K562 (cell line): ENCODE results near the gene RRAD.

Source experiments
- CEBPB ChIP-seq: fragments of 450-650 bp; IDR thresholded peaks from 2 replicates; pipeline ENCODE4 v1.6.1; 2016; ENCODE audit warnings: missing genetic modification characterization, missing compliant biosample characterization
- EHMT2 ChIP-seq: fragments of 450-650 bp; IDR thresholded peaks from 2 replicates; pipeline ENCODE4 v1.6.1; 2018; ENCODE audit warnings: antibody characterized with exemption
- FOXP4 ChIP-seq: sonication (generic); formaldehyde crosslinking; IDR thresholded peaks from 2 replicates; pipeline ENCODE4 v1.8.0; 2022; ENCODE audit warnings: mild to moderate bottlenecking, missing genetic modification reagents, borderline replicate concordance
- POLR2AphosphoS5 ChIP-seq: IDR thresholded peaks from 2 replicates; pipeline ENCODE4 v1.6.1; 2011; ENCODE audit warnings: mild to moderate bottlenecking, low read depth, low read length, moderate library complexity; ENCODE audit not compliant: control insufficient read depth, insufficient read depth
- RB1 ChIP-seq: fragments of 450-650 bp; IDR thresholded peaks from 2 replicates; pipeline ENCODE4 v1.6.1; 2017; ENCODE audit warnings: low read depth, mild to moderate bottlenecking
- SRF ChIP-seq, 2 experiments: fragments of 250-450, 450-650 bp in 1 of 2; sonication (Bioruptor Pico) in 1 of 2; sonication (generic) in 1 of 2; formaldehyde crosslinking; IDR thresholded peaks; 2 replicates each; pipeline versions ENCODE4 v1.5.0 to v1.5.1; 2020 to 2022; ENCODE audit warnings: mild to moderate bottlenecking in 1 of 2, missing genetic modification reagents in 1 of 2
- TF ChIP-seq, protein P1 (sequence below), 2 experiments: fragments of 450-650 bp in 1 of 2; sonication (generic) in 1 of 2; formaldehyde crosslinking in 1 of 2; IDR thresholded peaks in 1 of 2; conservative IDR thresholded peaks in 1 of 2; 2 replicates each; pipeline versions ENCODE4 v1.6.1 to v1.8.1; 2016 to 2023; ENCODE audit warnings: mild to moderate bottlenecking in 2 of 2, moderate library complexity in 2 of 2, inconsistent platforms in 1 of 2, missing genetic modification reagents in 1 of 2

GRCh38 chr16:66949472-66949871 lies 24.1 kb upstream of the RRAD start:
- TF ChIP-seq FOXP4 (no peak), EHMT2 (no peak), POLR2AphosphoS5 (no peak), CEBPB (tag) (no peak), SRF (CRISPR knock-in tag; IDR thresholded peaks at IDR 0.05) (no peak), RB1 (no peak)
- TF ChIP-seq, protein P1, sequence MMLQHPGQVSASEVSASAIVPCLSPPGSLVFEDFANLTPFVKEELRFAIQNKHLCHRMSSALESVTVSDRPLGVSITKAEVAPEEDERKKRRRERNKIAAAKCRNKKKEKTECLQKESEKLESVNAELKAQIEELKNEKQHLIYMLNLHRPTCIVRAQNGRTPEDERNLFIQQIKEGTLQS (IDR thresholded peaks at IDR 0.05): no peak
- TF ChIP-seq, protein P1 (CRISPR knock-in tag; conservative IDR thresholded peaks at IDR 0.05): no peak
